Mammary epithelial cell (primary cell): ENCODE results near the gene KDM4C.

Source experiments
- EZH2 ChIP-seq: IDR thresholded peaks from 2 replicates; pipeline ENCODE4 v1.6.1; 2012; ENCODE audit warnings: low read length, inconsistent platforms, borderline replicate concordance
- TF ChIP-seq, protein P1 (sequence below), 2 donors: IDR thresholded peaks in 1 of 2; conservative IDR thresholded peaks in 1 of 2; 2 replicates each; pipeline ENCODE4 v1.5.1; 2011 to 2012; ENCODE audit warnings: inconsistent platforms in 2 of 2, low read length in 2 of 2, mild to moderate bottlenecking in 2 of 2, control low read depth in 1 of 2, low read depth in 1 of 2; ENCODE audit not compliant: insufficient read depth in 1 of 2; ENCODE audit errors: extremely low read depth in 1 of 2

DNA sequence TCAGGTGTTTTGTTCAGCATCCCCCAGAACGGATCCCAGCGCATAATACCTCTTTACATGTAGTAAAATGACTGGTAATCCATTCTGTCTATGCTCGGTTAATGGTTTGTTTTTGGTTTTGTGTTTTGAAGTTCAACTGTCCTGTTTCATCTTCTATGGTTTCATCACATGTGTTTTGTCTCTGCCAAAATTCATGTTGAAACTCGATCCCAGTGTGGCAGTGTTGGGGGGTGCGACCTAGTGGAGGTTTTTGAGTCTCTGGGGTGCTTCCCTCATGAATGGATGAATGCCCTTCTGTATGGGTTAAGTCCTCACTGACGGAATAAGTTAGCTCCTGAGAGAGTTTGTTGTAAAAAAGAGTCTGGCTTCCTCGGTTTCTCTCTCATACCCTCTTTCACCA is 317.4 kb downstream of the KDM4C start:
- TF ChIP-seq, protein P1, sequence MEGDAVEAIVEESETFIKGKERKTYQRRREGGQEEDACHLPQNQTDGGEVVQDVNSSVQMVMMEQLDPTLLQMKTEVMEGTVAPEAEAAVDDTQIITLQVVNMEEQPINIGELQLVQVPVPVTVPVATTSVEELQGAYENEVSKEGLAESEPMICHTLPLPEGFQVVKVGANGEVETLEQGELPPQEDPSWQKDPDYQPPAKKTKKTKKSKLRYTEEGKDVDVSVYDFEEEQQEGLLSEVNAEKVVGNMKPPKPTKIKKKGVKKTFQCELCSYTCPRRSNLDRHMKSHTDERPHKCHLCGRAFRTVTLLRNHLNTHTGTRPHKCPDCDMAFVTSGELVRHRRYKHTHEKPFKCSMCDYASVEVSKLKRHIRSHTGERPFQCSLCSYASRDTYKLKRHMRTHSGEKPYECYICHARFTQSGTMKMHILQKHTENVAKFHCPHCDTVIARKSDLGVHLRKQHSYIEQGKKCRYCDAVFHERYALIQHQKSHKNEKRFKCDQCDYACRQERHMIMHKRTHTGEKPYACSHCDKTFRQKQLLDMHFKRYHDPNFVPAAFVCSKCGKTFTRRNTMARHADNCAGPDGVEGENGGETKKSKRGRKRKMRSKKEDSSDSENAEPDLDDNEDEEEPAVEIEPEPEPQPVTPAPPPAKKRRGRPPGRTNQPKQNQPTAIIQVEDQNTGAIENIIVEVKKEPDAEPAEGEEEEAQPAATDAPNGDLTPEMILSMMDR (conservative IDR thresholded peaks at IDR 0.05 in 1 of 2, IDR thresholded peaks at IDR 0.05 in 1 of 2; ENCODE audit: extremely low read depth in 1 of 2, insufficient read depth in 1 of 2, low read depth in 1 of 2, low read length in 2 of 2): no peak
- no peak for TF ChIP-seq EZH2
